Activated T-cell treated with anti-CD3 and anti-CD28 coated beads, Interleukin-2, amount 50 U/mL, for 4 hours (primary cell): ENCODE measurements around the gene SPOCD1. TPM values are rescaled to one million over a fixed set of nuclear protein-coding genes. Genes with fewer than 3 reads are reported as not detected.

Experiments
- ATAC-seq, 2 donors: fragments of 200-7000 bp; cut with Tn5 transposase; one replicate each; pipeline ENCODE4 v1.10.0; 2021
- DNase-seq: peaks from one replicate; pipeline ENCODE4 v3.0.0-alpha.2; 2020
- H3K27me3 Mint-ChIP-seq: one replicate; pipeline ENCODE4 v1.8.0; 2021; ENCODE audit warnings: low read depth, mixed read lengths
- H3K36me3 Mint-ChIP-seq: one replicate; pipeline ENCODE4 v1.8.0; 2022; ENCODE audit warnings: mixed read lengths; ENCODE audit not compliant: insufficient read depth
- H3K4me1 Mint-ChIP-seq: one replicate; pipeline ENCODE4 v1.8.0; 2021; ENCODE audit warnings: low read depth, mixed read lengths
- H3K4me3 Mint-ChIP-seq: one replicate; pipeline ENCODE4 v1.8.0; 2021; ENCODE audit warnings: mild to moderate bottlenecking, moderate library complexity, mixed read lengths
- H3K9me3 Mint-ChIP-seq: one replicate; pipeline ENCODE4 v1.8.0; 2021; ENCODE audit warnings: mixed read lengths
- total RNA-seq, 3 donors: library from RNA; stranded (reverse); gene quantifications; one replicate each; pipeline ENCODE4 v1.2.1, GENCODE V29; 2021

The SPOCD1 gene
- total RNA-seq, 3 donors from 2014 or later, result 0.14 TPM; not detected in 2

DNA sequence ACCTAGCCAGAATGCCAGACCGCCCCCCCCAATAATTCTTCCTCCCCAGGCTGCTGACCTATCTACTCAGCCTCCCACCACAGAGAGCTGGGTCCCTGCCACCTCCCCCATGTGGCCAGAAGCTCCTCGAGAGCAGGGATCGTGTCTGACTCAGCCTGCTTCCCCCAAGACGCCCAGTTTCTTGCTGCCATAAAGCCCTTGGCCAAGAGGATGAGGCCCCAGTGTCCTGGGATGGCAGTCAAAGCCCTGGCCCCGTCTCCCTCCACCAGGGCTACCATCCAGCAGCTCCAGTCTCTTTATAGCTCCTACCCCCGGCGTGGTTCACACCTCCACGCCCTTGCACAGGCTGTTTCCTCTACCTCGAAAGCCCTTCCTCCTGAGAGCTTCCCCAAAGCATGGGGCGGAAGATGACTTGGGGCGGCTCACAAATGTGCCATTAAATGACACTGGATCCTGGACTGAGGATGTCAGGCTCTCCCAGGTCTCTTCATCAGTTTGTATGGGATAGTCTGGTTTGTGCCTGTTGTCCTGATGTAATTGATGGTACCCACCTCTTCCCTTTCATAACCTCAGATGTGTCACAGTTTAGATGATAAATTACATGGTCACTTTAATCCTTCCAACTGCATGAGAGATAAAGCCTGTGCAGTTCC lies 64.8 kb downstream of the SPOCD1 start:
- ATAC-seq, result peak; percentile 52 to 62
- Mint-ChIP-seq H3K4me3 (no peak overlapping the region), H3K36me3 (no peaks in the 10 kb centered on the region), H3K27me3 (peaks cover 7% of the 10 kb centered on the region), H3K9me3 (no peaks in the 10 kb centered on the region), H3K4me1 (peaks cover 36% of the 10 kb centered on the region)
- DNase-seq, result no peak

DNA sequence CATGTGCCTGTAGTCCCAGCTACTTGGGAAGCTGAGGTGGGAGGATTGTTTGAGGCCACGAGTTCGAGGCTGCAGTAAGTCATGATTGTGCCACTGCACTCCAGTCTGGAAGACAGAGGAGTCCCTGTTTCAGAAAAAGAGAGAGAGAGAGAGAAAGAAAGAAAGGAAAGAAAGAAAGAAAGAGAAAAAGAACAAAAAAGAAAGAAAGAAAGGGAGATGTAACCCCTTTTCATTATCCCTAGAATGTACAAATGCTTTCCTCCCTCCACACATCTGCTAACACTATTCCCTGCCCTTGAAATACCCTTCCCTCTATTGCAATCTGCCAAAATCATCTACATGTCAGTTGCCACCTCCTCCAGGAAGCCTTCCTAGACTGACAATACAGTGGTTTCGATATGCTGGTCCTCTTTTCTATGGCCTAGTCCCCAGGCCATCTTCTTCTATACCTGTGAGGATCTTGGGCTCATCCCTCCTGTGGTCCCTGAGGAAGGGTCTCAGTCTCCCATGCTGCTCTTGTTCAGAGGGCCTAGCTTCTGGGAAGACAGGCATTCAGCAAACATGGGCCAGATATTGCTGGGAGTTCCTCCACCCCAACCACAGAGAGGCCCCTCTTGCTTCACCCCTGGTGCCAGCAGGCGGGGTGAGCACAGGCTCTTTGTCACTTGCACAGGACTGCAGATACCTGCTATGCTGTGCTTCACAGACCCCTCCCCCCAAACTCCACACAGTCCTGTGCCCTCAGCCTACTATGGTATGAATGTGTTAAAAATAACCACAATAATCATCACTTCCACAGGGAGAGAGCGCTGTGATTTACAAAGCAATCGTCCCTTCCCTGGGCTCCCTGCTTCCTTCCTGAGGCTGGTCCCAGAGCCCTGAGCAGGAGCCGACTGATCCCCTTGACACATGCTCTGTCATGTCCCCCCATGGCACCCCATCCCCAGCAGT lies 65.8 kb downstream of the SPOCD1 start:
- no peaks in the 10 kb centered on the region for H3K36me3 Mint-ChIP-seq
- DNase-seq (no peak), ATAC-seq (no peak)
- peaks cover 36% of the 10 kb centered on the region for H3K4me1 Mint-ChIP-seq
- no peak overlapping the region for H3K4me3 Mint-ChIP-seq
- peaks cover 7% of the 10 kb centered on the region for H3K27me3 Mint-ChIP-seq
- no peaks in the 10 kb centered on the region for H3K9me3 Mint-ChIP-seq

- Mint-ChIP-seq H3K36me3 (no peaks in the 10 kb centered on the region), H3K27me3 (peaks cover 7% of the 10 kb centered on the region), H3K4me3 (no peak overlapping the region), H3K9me3 (no peaks in the 10 kb centered on the region), H3K4me1 (peaks cover 36% of the 10 kb centered on the region)
- DNase-seq, result no peak
- no peak for ATAC-seq
These were observed 67.5 kb downstream of the SPOCD1 start for GRCh38 chr1:31748365-31748764.

GRCh38 chr1:31747304-31747703 lies 68.5 kb downstream of the SPOCD1 start:
- Mint-ChIP-seq H3K4me3 (no peak overlapping the region), H3K27me3 (peaks cover 7% of the 10 kb centered on the region), H3K4me1 (peaks cover 34% of the 10 kb centered on the region), H3K9me3 (no peaks in the 10 kb centered on the region), H3K36me3 (no peaks in the 10 kb centered on the region)
- ATAC-seq (no peak), DNase-seq (no peak)

DNA sequence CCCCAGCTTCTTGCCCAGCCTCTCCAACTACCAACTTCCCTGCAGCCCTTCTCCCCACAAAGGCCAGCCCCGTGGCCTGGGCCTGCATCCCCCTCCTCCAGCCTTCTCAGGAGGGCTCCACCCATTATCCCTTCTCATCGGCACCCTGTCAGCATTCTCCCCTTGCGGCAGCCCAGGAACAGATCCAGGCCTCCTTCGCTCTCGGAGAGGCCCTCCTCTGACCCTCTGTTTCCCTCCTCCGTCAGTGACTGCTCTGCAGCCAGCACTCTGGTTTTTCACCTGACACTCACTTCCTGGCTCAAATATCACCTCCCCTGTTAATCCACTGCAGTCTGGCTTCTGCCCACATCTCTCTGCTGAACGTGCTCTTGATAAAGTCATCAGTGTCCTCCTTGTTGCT lies 69.1 kb downstream of the SPOCD1 start:
- Mint-ChIP-seq H3K4me1 (peaks cover 28% of the 10 kb centered on the region), H3K9me3 (no peaks in the 10 kb centered on the region), H3K4me3 (no peak overlapping the region), H3K36me3 (no peaks in the 10 kb centered on the region), H3K27me3 (peaks cover 7% of the 10 kb centered on the region)
- DNase-seq (no peak), ATAC-seq (no peak)

DNA sequence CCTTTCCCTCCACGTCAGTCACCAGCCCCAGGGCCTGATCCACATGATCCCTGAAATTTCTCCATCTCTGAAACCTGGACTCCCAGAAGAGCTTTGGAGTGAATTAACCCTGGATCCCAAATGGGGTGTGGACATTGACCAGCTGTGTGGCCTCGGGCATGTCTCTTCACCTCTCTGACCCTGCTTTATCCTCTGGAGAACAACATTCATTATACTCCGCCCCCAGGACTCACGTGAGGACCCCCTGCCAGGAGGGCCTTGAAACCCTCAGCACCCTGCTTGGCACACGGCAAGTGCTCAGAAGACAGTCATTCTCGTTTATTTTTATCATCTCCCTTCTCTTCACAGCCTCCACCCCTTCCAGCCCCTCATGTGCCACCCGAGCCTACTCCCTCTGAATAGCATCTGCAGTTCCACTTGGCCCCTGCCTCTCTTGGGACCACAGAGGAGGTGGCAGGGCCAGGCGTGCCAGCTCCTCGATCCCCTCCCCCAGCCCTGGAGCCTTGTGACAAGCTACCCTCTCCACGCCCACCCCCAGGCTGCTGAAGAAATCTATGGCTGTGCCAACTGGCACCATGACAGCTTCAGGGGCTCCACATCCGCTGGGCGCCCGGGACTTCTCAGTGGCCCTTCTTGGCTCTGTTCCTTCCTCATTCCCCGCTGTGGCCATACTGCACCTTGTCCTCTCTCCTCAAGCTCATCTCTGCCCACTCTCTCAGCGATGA lies 69.7 kb downstream of the SPOCD1 start:
- no peaks in the 10 kb centered on the region for H3K9me3 Mint-ChIP-seq
- peaks cover 7% of the 10 kb centered on the region for H3K27me3 Mint-ChIP-seq
- H3K4me3 Mint-ChIP-seq, result no peak overlapping the region
- ATAC-seq (no peak), DNase-seq (no peak)
- peaks cover 24% of the 10 kb centered on the region for H3K4me1 Mint-ChIP-seq
- H3K36me3 Mint-ChIP-seq, result no peaks in the 10 kb centered on the region

- H3K9me3 Mint-ChIP-seq, result no peaks in the 10 kb centered on the region
- no peak overlapping the region for H3K4me3 Mint-ChIP-seq
- no peaks in the 10 kb centered on the region for H3K36me3 Mint-ChIP-seq
- DNase-seq (peak; percentile 38), ATAC-seq (peak; percentile 51 to 73)
- peaks cover 16% of the 10 kb centered on the region for H3K4me1 Mint-ChIP-seq
- H3K27me3 Mint-ChIP-seq, result peaks cover 4% of the 10 kb centered on the region
These were observed 70.5 kb downstream of the SPOCD1 start for GRCh38 chr1:31745096-31745945.

DNA sequence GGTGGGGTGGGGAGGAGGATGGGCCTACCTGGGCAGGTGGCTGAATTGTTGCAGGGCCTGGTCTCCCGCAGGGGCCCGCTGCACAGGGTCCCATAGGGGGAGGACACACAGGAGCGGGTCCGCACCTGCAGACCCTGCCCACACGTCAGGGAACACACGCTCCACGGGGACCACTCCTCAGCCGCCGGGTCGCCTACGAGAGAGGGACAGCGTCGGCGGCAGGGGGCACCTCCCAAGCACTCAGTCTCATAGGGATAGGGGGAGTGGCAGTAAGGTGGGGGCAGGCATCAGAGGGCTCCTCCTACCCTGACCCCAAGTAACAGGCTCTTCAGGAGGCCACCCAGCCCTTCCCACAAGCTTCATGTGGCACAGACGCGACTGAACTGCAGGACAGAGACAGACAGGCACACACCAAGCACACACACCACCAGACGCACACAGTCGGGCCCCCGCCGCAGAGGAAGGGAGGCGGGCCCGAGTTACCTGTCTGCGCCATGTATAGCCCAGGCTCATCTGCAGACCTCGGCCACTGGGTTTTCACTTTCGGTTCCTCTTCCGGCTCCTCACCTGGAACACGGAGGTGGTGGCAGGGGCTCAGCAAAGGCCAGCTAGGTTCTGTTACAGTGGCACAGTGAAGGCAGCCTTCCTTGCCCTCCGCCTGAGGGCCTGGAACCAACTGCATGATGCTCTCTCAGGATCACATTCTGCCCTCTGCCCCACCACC lies 71.5 kb downstream of the SPOCD1 start:
- no peaks in the 10 kb centered on the region for H3K36me3 Mint-ChIP-seq
- DNase-seq (no peak), ATAC-seq (no peak)
- no peak overlapping the region for H3K4me3 Mint-ChIP-seq
- no peaks in the 10 kb centered on the region for H3K9me3 Mint-ChIP-seq
- peaks cover 18% of the 10 kb centered on the region for H3K4me1 Mint-ChIP-seq
- no peaks in the 10 kb centered on the region for H3K27me3 Mint-ChIP-seq

- Mint-ChIP-seq H3K4me3 (no peak overlapping the region), H3K36me3 (no peaks in the 10 kb centered on the region), H3K4me1 (peaks cover 17% of the 10 kb centered on the region), H3K27me3 (no peaks in the 10 kb centered on the region), H3K9me3 (no peaks in the 10 kb centered on the region)
- no peak for DNase-seq
- ATAC-seq, result no peak
These were observed 73.2 kb downstream of the SPOCD1 start for GRCh38 chr1:31742462-31743212.

Other genes with a start within 250 kb of the SPOCD1 start
- under 1 TPM in 2 of 3 donors, not detected in 1; 0.18 to 0.38 TPM for gene TINAGL1, start 239.5 kb downstream of the SPOCD1 start, total RNA-seq
- gene HCRTR1, start 198.3 kb downstream of the SPOCD1 start, total RNA-seq, result not detected
- 10 to 100 TPM; 67.0 to 73.9 (median 71.5) TPM for gene PEF1, start 171.1 kb downstream of the SPOCD1 start, total RNA-seq
- gene COL16A1, start 112.0 kb downstream of the SPOCD1 start, total RNA-seq, result under 1 TPM; 0.57 to 0.89 (median 0.61) TPM
- under 1 TPM; 0.18 to 0.68 (median 0.65) TPM for gene ADGRB2, start 51.7 kb downstream of the SPOCD1 start, total RNA-seq
- gene PTP4A2, start 122.3 kb upstream of the SPOCD1 start, total RNA-seq, result 100 to 1,000 TPM; 294 to 337 (median 297) TPM
- gene KHDRBS1, start 197.8 kb upstream of the SPOCD1 start, total RNA-seq, result 100 to 1,000 TPM; 186 to 191 (median 187) TPM